HG03442 (cell line): ENCODE data around the gene MYOG.

Experiments used
- ATAC-seq: cut with Tn5 transposase; IDR thresholded peaks from one replicate; pipeline ENCODE4 v1.9.1; 2021; ENCODE audit warnings: mild to moderate bottlenecking, moderate library complexity; ENCODE audit not compliant: unreplicated experiment

MYOG gene

DNA sequence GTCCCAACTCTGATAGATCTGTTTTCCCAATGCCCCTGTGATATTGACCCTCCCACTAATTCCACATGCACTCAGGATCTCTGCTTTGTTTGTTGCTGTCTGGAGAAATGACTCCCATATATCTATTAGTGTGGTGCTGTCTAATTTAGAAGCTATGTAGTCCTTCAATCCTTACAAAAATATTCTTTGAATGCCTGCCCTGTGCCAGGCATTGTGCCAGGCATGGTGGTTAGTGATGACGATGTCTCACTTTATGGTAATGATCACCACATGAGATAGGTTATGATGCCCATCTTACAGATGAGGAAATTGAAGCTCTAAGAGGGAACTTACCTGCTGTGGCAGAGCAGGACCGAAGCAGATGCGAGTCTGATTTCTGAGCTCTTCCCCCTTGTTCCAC is 12.9 kb downstream of the MYOG start:
- ATAC-seq: no peak

DNA sequence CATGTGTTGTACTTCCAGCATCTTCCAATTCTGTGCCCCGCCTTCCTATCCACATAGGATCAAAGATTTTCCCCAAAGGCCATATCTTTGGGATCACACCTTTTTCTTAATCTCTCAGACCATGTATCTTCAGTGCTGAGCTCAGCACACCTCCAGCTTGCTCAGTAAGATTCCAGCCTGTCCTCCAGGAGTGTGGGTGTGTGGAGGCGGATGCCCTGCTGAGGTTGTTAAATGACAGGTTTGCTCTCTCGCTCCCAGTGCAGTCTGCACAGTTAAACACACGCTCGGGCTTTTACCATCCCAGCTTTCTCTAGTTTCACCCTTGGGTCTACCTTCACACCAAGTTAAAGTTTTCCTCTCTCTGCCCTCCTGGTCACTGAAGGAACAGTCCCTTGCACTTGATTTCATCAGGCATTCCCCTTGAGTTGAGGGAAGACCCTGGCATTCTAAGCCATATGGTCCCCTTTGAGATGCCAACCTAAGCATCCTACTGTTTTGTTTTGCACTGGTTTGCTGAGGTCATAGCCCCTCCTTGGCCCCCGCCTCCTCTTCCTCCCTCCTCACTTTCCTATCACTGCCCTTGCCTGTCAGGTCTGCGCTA is 13.7 kb downstream of the MYOG start:
- no peak for ATAC-seq

DNA sequence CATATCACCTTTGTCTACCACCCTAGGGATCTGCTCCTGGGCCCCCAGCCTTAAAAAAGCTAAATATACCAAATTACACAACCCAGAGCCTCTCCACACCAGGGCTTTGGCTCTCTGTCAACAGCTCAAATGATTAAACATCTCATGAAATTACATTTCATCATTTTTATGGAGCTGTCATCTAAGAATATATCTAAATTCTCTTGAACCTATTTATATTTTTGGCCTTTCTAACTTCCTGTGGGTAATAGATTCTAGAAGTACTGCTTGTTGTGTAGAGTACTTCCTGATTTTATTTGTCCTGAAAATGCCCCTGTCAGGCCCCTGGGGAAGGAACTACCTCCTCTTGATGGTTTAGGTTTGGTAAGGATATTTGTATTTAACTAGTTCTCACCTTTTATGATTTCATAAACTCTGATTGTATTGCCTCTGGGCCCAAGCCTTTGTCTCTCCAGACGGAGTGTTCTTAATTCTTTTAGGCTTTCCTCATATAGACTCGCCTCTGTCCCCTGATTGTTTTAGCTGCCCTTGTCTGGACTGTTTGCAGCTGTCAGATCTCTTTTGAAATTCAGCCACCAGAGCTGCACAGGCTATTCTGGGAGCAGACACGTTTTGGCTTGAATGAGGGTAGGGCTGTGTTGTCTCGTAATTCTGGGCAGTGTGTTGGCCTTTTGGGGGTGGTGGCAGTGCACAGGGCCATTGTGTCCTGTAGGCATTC is 16.6 kb downstream of the MYOG start:
- no peak for ATAC-seq

DNA sequence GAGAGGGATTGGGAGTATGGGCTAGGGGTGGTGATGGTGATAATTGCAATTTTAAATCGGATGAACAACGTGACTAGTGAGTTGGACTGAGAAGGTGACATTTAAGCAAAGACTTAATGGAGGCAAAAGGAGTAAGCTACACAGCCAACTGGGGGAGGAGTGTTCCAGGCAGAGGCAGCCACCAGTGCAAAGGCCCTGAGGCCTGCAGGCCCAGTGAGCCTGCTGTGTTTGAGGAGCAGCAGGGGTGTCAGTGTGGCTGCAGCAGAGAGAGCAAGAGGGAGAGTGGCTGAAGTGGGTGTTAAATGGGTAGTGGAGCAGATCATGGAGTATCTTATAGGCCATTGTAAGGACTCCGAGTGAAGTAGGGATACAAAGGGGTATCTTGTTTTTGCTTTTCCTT is 18.8 kb downstream of the MYOG start:
- no peak for ATAC-seq

DNA sequence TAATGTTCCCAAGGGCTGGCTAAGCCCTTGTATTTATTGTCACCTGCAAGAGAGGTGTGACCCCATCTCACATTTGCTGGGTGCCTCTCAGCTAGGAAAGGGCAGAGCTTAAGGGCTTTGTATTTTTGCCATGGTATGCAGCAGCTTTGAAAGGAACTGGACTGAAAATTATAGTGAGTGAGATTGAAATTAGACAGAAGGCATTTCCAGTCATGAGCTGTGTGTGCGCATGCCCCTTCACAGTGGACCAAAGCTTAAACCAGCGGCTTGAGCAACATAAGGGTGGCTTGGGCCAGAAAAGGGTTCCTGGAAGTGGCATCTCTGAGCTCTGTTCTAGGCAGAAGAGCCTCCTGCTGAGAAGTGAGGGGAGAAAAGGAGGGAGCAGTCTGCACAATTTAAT is 19.8 kb downstream of the MYOG start:
- ATAC-seq: no peak

DNA sequence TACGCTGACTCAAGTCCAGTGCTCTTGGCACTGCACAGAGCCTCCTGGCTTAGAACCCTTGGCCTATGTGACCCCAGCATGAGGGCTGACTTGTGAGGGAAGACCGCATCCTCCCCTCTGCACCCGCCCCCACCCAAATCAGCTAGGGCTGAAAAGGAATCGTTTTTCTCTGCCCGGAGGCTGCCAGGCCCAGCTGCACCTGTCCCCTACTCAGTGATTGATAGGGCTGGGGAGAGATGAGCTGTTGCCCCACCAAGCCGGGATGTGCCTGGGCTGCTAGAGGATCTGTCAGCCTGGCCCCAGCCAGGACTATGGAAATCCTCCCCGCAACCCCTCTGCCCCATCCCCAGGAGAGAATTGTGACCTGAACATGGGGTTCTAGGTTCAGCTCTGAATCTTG is 20.6 kb downstream of the MYOG start:
- no peak for ATAC-seq

DNA sequence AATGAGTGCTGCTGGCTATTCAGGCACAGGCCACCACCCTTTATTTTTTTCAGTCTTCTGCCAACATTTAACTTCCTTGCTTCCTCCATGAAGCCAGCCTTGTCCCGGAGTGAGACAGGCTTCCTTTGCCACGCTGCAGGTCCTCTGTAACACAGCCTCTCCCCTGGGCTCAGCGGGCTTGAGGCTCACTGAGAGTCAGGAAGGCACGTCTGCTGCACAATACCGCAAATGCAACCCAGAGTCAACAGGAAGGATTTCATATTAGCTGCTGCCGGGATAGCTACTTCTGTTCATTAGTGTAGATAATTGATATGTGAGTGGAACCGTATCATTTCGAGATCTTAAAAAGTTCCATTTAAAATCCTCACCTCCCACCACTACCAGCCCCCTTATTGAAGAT is 22.5 kb downstream of the MYOG start:
- no peak for ATAC-seq

DNA sequence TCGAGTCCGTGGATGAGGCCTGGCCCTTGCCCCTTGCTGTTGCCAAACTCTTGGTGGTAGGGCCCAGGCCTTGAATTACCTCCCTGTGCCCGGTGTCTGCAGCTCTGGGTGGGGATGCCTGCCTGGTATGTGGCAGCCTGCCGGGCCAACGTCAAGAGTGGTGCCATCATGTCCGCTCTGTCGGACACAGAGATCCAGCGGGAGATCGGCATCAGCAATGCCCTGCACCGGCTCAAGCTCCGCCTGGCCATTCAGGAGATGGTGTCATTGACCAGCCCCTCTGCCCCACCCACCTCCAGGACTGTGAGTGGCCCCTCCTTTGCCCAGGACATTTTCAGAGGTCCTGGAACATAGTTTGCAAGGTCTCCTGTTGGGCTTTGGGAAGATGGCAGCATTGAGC is 25.7 kb downstream of the MYOG start:
- no peak for ATAC-seq

DNA sequence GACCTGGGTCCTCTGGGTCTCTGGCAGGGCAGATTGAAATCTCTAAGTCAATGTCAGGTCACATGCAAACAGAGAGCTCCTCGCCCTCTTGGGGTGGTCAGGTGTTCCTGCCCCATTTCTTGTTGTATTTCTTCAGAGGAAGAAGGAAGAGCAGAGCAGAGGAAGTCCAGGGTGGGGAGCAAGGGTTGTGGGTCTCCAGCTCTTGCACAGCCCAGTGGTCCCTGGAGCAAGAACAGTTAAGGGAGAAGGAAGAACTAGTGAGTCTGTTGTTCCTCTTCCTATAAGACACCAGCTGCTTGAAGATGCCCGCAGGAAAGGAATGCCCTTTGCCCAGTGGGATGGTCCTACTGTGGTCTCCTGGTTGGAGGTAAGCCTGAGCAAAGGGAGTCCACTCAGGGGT is 26.3 kb downstream of the MYOG start:
- no peak for ATAC-seq

DNA sequence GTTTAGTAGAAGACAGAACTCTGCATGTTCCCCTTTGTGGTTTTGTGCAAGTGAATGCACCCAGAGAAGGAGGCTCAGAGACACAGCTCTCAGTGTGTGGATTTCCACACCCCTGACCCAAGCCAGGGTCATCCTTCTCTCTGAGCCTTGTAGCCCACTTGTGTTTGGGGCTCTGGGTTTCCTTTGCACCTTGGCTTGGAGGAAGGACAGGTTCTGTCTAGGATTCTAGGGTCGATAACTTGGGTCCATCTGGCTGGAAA is 27.2 kb downstream of the MYOG start:
- no peak for ATAC-seq

DNA sequence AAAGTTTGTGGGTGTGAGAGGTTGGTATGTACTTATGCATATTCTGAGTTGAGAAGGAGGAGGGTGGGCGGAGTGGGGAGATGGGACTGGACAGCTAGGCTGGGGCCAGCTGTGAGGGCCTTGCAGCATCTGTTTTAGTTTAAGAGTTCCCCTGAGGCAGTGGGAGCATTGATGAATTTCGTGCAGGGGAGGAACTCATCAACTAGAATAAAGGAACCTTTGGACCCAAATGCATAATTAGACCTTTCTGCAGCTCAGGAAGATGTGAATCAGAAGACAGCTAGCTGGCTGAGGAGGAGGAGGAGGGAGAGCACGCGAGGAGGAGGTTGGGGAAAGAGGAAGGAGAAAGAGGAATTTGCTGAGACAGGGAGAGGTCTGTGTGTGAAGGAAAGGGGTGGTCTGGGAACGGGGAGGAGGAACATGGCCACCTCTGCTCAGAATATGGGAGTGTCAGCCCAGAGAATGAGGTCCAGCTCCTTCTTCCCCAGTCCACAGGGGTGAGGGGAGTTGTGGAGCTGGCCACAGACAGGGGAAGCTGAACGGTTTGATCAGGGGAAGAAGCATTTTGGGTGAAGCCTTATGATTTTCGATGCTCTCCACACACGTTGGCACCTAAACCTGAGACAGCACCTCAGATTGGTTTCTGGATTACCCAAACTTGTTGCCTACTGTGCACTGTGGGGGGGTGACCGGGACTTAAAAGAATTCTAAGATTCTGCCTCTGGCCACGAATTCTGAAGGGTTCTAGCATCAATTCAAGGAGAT is 27.7 kb downstream of the MYOG start:
- ATAC-seq: no peak

DNA sequence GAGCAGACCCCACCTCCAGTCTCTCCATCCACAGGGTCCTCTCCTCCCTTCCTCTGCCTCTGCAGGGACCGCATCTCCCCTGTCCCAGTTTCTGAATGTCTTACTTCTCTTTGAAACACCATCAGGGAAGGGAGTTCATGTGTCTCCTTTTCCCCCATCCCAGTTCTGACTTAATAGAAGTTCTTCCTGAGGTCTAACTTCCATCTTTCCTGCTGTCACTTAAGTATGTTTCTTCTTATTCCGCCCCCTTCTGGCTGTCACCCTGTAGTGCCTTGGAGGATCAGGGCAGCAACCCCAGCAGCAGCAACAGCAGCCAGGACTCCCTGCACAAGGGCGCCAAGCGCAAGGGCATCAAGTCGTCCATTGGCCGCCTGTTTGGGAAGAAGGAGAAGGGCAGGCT is 29.3 kb downstream of the MYOG start:
- no peak for ATAC-seq

DNA sequence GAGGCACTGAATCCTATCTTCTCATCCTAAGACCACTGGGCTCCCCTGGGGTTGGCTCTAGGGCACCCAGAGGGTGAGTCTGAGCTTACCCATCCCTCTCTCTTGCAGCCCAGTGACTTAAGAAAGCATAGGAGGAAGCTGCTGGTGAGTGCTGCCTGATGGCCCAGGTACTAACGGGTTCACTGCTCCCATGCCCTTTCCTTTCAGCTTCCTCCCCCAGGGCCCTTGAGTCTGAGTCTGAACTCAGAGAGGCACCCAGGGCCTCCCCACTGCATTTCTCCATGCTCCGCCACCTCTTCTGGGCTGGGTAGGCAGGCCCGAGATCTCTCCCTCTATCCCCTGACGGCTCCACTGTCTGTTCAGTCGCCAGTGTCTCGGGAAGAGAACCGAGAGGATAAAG is 29.8 kb downstream of the MYOG start:
- ATAC-seq: no peak

DNA sequence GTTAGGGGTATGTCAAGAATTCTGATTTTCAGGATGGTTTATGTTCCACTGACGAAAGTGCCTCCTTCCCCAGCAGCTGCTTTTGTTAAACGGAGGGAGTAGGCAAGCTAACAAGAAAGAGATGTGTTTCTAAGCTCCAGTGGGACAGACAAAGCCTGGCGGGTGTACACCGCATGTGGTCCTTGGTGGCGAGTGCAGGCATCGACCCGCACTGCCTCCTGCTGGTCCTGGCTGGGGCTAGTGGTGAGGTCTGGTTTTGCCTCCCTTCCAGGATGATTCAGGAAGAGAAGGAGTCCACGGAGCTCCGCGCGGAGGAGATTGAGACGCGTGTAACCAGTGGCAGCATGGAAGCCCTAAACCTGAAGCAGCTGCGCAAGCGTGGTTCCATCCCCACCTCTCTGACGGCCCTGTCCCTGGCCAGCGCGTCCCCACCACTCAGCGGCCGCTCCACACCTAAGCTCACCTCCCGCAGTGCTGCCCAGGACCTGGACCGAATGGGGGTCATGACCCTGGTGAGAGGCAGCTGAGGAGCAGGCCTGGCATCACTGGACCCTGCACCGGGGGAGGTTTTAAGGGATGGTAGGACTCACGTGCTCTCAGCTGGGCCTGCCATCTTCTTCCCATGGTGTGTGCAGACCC is 30.5 kb downstream of the MYOG start:
- no peak for ATAC-seq

DNA sequence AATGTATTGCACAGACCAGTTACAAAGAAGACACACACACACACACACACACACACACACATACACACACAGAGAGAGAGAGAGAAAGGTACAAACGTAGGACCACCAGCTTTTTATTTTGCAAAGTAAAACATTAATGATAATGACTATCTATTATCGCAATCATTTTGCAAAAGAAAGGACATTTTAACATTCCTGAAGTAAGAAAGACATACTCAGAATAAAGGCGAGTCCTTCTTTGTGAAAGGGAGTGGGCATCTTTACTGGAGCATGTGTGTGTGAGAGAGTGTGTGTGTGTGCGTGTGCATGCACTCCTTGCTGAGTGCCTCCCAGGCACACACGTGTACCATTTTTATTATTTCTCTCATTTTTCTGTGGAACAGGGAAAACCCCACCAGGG is 31.2 kb downstream of the MYOG start:
- ATAC-seq: no peak

DNA sequence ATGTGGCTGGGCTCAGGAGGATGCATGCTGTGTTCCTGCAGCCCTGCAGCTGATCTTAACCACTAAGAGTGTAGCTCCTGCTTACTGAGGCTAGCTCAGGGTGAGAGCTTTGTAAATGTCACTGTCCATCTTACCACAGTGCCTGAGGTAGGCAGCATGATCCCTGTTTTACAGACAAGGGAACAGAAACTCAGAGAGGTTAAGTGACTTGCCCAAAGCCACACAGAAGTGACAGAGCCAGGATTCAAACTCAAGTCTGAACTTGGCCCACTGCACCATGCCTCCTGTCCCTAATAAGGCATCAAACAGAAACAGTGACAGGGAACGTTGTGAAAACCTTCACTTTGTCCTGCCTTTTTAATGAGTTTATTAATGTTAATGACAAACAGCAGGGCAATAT is 31.6 kb downstream of the MYOG start:
- no peak for ATAC-seq

DNA sequence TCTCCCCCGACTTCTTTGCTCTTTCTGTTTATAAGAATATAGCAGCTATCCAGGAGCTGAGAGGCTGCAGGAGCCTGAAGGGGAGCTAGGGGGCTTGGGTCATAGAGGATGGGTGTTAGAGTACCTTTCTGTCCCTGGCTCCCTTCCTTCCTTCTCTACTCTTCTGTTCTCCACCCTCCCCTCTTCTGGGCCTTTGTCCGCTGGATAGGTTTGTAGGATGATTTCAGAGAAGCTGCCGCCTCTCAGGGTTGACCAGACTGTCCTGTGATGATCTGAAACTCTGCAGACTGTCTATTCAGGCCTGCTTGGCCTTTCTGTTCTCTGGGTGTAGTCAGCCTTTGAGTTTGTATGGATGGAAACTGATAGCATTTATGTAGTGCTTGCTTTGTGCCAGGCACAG is 33.2 kb downstream of the MYOG start:
- ATAC-seq: no peak

DNA sequence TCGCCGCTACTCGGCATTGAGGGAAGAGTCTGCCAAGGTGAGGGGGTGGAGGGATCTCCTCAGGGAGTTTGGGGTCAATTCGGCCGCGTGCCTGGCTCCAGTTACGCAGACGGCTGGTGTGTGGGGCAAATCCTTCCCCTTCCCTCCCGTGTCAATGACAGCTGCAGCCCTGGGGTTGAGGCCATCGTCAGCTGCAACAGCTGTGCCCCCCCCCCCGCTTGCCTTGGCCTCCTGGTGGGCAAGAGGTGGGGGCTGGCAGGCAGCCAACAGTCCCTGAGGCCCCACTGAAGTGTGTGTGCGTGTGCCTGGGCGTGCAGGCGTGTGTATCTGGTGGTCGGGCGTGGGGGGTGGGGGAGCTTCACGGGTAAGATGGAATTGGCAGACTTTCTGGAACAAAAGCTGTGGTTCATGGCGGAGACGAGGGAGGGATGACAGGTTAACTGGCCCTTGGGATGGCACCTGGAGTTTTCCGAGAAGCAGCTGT is 33.9 kb downstream of the MYOG start:
- no peak for ATAC-seq

DNA sequence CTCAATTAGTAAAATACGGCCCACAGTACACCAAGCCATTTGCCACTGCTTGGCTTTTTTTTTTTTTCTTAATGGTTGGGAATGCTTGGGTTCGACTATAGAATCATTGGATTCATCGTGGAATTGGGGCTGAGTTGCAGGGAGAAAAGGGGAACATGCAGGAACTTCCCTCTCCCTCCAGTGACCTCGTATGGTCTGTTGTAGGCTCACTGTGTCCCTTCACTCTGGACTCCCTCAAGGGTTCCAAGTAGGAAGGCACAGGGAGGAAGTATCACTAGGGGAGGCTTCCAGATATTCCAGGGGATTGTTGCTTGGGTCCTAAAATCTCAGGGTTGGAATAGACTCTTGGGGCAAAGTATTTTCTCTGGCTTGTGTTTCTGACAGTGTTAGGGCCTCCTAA is 35.0 kb downstream of the MYOG start:
- ATAC-seq: no peak

DNA sequence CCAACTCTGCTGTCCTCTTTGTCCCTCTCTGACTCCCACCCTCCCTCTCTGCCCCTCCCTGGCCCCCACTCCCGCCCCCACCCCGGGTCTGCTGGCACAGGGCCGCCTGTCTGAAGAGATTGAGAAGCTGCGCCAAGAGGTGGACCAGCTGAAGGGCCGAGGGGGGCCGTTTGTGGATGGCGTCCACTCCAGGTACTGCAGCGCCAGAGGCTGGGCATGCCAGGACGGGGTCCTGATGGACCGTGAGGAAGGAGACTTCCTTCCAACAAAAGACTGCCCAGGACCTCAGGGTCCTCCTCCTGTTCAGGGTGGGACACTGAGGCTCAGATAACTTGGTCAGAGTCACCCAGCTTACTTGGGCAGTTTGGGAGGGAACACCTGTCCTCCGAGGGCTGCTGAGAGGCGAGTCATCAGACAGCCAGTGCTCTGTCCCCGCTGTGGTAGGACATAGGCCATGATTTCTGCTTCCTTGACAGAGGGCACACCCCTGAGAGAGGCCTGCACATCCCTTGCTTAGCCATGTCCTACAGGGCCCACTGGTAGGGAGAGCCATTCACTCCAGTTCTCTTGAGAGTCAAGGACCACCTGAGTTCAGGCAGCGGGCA is 36.1 kb downstream of the MYOG start:
- no peak for ATAC-seq

DNA sequence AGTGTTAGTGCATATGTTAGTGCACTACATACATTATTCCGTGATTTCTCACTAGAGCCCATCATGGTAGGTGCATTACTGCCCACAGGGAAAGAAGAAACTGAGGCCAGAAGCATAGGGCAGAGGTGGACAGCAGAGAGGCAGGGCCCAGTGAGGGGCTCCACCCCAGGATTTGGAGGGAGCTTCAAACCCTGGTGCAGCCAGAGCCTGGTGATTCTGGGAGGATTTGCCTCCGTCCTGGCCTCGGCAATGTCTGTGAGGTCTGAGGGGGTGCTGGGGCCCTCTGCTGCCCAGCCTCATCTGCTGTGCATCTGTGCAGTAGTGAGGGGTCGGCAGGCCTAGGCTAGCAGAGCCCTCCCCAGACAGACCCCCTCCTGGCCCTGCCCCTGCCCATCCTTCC is 36.7 kb downstream of the MYOG start:
- ATAC-seq: no peak
